Tracheal epithelial cell (primary cell): ENCODE results near the gene MTHFD1L. TPM values are rescaled to one million over a fixed set of nuclear protein-coding genes. Genes with fewer than 3 reads are reported as not detected.

Experiments
- total RNA-seq: library from RNA; depleted of rRNA; stranded (reverse); fragments of >200 nt; gene quantifications from 2 replicates; pipeline ENCODE4 v1.2.1, GENCODE V29; 2014

Gene MTHFD1L
- 45.8 and 55.2 TPM in 2 replicates for total RNA-seq

GRCh38 chr6:150865406-150866146 lies at the start of gene MTHFD1L:
MTHFD1L (plus strand) TSS chr6:150865702; CDS start chr6:150865823, 121 bp downstream.

